Parathyroid adenoma (tissue), 2 donors: ENCODE data around the gene RHOF.

Experiments
- H2AFZ ChIP-seq: fragments of 300-600 bp; sonication (generic); one replicate; pipeline ENCODE4 v1.7.0; 2017; ENCODE audit warnings: antibody characterized with exemption, mild to moderate bottlenecking
- H3K27ac ChIP-seq: fragments of 300-600 bp; sonication (generic); one replicate; pipeline ENCODE4 v1.7.0; 2017
- H3K27me3 ChIP-seq: fragments of 300-600 bp; sonication (generic); one replicate; pipeline ENCODE4 v1.7.0; 2017; ENCODE audit warnings: low read length; ENCODE audit not compliant: control insufficient read depth, insufficient read depth
- H3K36me3 ChIP-seq: fragments of 300-600 bp; sonication (generic); one replicate; pipeline ENCODE4 v1.7.0; 2017; ENCODE audit warnings: low read length; ENCODE audit not compliant: control insufficient read depth, insufficient read depth
- H3K4me1 ChIP-seq: fragments of 300-600 bp; sonication (generic); one replicate; pipeline ENCODE4 v1.7.0; 2017; ENCODE audit warnings: control low read depth
- H3K4me2 ChIP-seq: fragments of 300-600 bp; sonication (generic); one replicate; pipeline ENCODE4 v1.7.0; 2017; ENCODE audit warnings: low read length
- H3K4me3 ChIP-seq: fragments of 300-600 bp; sonication (generic); one replicate; pipeline ENCODE4 v1.7.0; 2017; ENCODE audit warnings: low read depth, low read length
- H3K79me2 ChIP-seq: fragments of 300-600 bp; sonication (generic); one replicate; pipeline ENCODE4 v1.7.0; 2017; ENCODE audit warnings: control low read depth
- H3K9ac ChIP-seq: fragments of 300-600 bp; sonication (generic); one replicate; pipeline ENCODE4 v1.7.0; 2017; ENCODE audit warnings: mild to moderate bottlenecking
- H3K9me3 ChIP-seq: fragments of 300-600 bp; sonication (generic); one replicate; pipeline ENCODE4 v1.7.0; 2017; ENCODE audit warnings: low read length; ENCODE audit not compliant: control insufficient read depth
- TF ChIP-seq, protein P1 (sequence below): fragments of 300-600 bp; sonication (generic); IDR thresholded peaks from one replicate; pipeline ENCODE4 v1.7.0; 2017; ENCODE audit warnings: antibody characterized with exemption, mild to moderate bottlenecking
- donor health status: primary hyperparathyroidism.

RHOF gene

DNA sequence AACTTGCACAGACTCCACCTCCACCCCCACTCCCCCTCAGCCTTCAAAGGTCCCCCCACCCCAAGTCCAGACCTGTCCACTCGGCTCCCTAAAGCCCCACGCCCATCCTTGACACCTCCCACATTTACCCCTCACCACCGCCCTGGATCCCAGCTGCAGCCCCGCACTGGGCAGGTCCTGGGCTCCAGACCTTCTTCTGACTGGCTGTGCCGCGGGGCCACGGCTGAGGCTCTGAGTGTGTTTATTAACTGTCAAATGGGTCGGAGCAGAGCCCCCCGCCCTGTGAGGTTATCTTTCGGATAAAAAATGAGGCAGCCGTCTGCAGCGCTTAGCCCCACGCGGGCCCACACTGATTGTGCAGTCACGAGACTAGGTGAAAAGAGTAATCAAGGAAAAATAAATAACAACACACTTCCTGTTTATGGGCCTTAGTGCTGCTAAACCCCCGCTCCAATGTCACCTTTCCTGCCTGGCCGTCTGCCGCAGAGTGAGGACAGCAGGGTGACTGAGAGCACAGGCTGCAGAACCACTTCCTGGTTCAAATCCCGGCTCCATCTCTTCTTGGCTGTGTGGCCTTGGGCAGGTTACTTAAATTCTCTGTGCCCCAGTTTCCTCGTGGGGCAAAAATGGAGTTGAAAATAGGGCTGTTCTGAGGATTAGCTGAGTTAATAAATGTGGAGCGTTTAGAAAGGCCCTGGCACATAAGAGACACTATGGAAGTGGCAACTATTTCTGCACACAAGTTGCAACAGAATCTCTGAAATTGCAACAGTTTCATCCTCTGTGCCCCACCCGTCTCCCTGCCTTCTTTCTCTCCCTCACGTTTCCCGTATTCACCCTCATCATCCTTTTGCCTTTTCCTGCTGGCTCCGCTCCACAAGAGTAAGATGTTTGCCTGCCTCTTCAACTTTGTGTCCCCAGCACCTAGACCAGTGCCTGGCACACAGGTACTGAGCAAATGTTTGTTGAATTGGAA is 19.7 kb upstream of the RHOF start:
- TF ChIP-seq, protein P1, sequence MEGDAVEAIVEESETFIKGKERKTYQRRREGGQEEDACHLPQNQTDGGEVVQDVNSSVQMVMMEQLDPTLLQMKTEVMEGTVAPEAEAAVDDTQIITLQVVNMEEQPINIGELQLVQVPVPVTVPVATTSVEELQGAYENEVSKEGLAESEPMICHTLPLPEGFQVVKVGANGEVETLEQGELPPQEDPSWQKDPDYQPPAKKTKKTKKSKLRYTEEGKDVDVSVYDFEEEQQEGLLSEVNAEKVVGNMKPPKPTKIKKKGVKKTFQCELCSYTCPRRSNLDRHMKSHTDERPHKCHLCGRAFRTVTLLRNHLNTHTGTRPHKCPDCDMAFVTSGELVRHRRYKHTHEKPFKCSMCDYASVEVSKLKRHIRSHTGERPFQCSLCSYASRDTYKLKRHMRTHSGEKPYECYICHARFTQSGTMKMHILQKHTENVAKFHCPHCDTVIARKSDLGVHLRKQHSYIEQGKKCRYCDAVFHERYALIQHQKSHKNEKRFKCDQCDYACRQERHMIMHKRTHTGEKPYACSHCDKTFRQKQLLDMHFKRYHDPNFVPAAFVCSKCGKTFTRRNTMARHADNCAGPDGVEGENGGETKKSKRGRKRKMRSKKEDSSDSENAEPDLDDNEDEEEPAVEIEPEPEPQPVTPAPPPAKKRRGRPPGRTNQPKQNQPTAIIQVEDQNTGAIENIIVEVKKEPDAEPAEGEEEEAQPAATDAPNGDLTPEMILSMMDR = no peak
- no peaks in the 10 kb centered on the region for H3K36me3 ChIP-seq
- H3K27me3 ChIP-seq = no peaks in the 10 kb centered on the region
- peak overlapping the region; percentile 90 for H3K4me2 ChIP-seq
- H3K27ac ChIP-seq = no peak overlapping the region
- no peak overlapping the region for H3K9ac ChIP-seq
- H3K4me3 ChIP-seq = no peak overlapping the region
- H3K9me3 ChIP-seq = no peaks in the 10 kb centered on the region
- peaks cover 9% of the 10 kb centered on the region for H3K4me1 ChIP-seq
- H3K79me2 ChIP-seq = peaks cover 55% of the 10 kb centered on the region
- no peak overlapping the region for H2AFZ ChIP-seq

DNA sequence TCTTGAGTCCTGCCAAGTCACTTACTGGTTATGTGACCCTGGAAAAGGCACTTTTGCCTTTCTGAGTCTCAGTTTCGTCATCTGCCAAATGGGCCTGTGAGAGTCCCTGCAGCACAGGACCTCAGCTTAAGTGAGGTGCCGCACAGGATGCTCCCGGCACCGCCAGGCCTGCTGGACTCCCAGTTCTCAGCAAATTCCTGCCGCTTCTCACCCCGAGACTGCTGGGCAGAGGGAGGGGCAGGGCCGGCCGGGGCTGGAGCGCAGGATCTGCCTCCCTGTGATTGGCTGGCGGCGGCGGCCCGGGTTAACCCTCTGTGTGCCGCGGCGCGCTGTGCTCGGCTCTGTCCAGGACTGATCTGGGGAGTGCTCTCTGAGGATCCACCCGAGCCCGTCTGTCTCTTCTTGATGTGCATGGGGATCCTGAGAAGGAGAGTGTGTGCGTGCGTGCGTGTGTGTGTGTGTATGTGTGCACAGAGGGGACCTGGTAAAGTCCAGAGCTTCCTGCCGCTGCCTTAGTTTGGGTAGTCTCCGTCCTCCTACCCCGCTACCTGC is 18.9 kb upstream of the RHOF start:
- no peak overlapping the region for H2AFZ ChIP-seq
- TF ChIP-seq, protein P1 = no peak
- H3K4me1 ChIP-seq = peaks cover 9% of the 10 kb centered on the region
- no peaks in the 10 kb centered on the region for H3K36me3 ChIP-seq
- no peaks in the 10 kb centered on the region for H3K27me3 ChIP-seq
- H3K79me2 ChIP-seq = peaks cover 51% of the 10 kb centered on the region
- H3K4me3 ChIP-seq = peak overlapping the region; percentile 79
- H3K9ac ChIP-seq = no peak overlapping the region
- peak overlapping the region; percentile 90 for H3K4me2 ChIP-seq
- H3K9me3 ChIP-seq = no peaks in the 10 kb centered on the region
- H3K27ac ChIP-seq = peak overlapping the region; percentile 55

DNA sequence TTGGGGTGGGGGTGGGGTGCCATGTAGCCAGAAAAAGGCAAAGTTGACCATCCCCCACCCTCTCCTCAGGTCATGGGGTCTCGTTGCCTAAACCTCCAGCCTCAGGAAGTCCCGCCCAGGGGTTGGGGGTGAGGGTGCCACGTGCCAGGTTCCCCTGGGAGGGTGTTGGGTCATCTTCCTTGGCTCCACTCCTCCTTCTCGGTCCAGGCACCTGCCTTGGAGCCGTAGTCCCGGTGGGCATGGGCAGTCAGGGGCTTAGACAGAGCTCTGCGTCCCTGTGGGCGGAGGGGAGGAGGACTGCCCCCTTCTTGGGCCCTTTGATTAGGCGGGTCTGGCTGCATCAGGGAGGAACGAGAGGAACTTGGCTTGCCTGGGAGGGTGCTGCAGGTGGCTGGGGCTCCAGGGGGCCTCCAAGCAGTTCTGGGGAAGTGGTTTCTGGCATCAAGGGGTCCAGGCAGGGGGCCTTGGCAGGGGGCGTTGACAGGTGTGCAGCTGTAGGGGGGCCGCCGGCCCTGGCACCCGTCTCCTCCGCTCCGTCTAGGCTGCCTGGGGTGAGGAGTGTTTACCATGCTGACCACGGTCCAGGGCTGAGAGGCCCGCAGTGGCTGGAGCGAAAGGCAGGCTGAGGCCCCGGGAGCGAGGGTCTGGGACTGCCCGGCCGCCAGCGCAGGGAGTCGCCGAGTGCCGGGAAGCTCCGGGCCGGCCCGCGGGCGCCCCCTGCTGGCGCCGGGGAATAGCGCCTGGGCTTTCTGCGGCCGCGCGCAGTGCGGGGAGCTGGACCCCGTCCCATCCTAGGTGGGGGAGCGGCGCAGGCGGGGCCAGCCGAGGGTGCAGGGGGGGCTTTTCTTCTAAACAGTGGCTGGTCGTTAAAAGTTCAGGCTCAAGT is 18.2 kb upstream of the RHOF start:
- peak overlapping the region; percentile 79 for H3K4me3 ChIP-seq
- H3K36me3 ChIP-seq = no peaks in the 10 kb centered on the region
- no peak overlapping the region for H2AFZ ChIP-seq
- H3K4me2 ChIP-seq = peak overlapping the region; percentile 90
- H3K27me3 ChIP-seq = no peaks in the 10 kb centered on the region
- TF ChIP-seq, protein P1 = peak; percentile 100
- H3K79me2 ChIP-seq = peaks cover 50% of the 10 kb centered on the region
- H3K4me1 ChIP-seq = peaks cover 14% of the 10 kb centered on the region
- no peak overlapping the region for H3K9ac ChIP-seq
- no peaks in the 10 kb centered on the region for H3K9me3 ChIP-seq
- H3K27ac ChIP-seq = peak overlapping the region; percentile 55

DNA sequence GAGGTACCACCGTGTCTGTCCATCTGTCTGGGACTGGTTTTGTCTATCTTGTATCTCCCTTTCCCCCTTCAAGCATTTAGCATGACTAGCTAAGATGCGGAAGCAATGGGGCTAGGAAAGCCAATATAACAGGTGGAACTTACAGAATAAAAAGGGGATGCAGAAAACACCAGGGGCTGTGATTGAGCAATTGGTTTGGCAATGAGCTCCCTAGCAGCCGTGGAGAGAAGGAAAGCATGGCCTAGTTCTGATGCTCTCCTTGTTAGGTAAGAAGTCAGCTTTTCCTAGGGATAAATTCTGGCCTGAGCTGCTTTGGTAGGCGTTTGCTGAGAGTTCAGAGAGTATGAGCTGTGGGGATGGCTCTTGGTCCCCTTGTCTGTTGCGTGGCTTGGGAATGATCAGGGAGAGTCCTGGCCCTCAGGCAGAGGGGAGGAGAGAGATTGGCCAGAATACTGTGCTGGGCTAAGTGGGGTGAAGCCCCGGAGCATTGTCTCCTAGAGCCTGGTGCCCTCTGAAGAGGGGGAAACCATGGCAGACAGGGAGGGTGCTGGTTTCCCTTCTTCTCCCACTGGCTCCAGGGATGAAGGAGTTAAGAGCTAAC is 17.4 kb upstream of the RHOF start:
- Histone ChIP-seq H3K36me3 (no peaks in the 10 kb centered on the region), H3K27ac (peak overlapping the region; percentile 55), H3K4me1 (peaks cover 16% of the 10 kb centered on the region)

More for the DNA sequence above, 17.4 kb upstream of the RHOF start:
- Histone ChIP-seq H3K79me2 (peaks cover 54% of the 10 kb centered on the region), H2AFZ (no peak overlapping the region), H3K27me3 (no peaks in the 10 kb centered on the region), H3K9ac (no peak overlapping the region), H3K4me3 (no peak overlapping the region), H3K4me2 (peak overlapping the region; percentile 90), H3K9me3 (no peaks in the 10 kb centered on the region)
- TF ChIP-seq, protein P1 = no peak
